Effector memory CD8-positive, alpha-beta T cell (primary cell): Measurements from ENCODE around the gene OR2A12.

Experiments
- ATAC-seq: fragments of 150-1000 bp; cut with Tn5 transposase; replicated peaks from 2 replicates; pipeline ENCODE4 v1.10.0; 2021; ENCODE audit warnings: mild to moderate bottlenecking, moderate library complexity
- DNase-seq, 3 experiments: peaks; one replicate each; pipeline ENCODE4 v3.0.0; 2021
- H3K27ac Mint-ChIP-seq, 2 donors: one replicate each; pipeline ENCODE4 v1.8.0; 2022; ENCODE audit warnings: mild to moderate bottlenecking in 2 of 2, mixed read lengths in 2 of 2, moderate library complexity in 2 of 2
- H3K27me3 Mint-ChIP-seq, 2 donors: one replicate each; pipeline ENCODE4 v1.8.0; 2022; ENCODE audit warnings: mixed read lengths in 2 of 2
- H3K36me3 Mint-ChIP-seq: one replicate; pipeline ENCODE4 v1.8.0; 2022; ENCODE audit warnings: mild to moderate bottlenecking, moderate library complexity, mixed read lengths; ENCODE audit not compliant: insufficient read depth
- H3K4me1 Mint-ChIP-seq, 2 donors: one replicate each; pipeline ENCODE4 v1.8.0; 2022; ENCODE audit warnings: low read depth in 2 of 2, mixed read lengths in 2 of 2
- H3K4me3 Mint-ChIP-seq, 2 donors: one replicate each; pipeline ENCODE4 v1.8.0; 2022; ENCODE audit warnings: mild to moderate bottlenecking in 2 of 2, mixed read lengths in 2 of 2, moderate library complexity in 2 of 2
- H3K9me3 Mint-ChIP-seq, 2 donors: one replicate each; pipeline ENCODE4 v1.8.0; 2022; ENCODE audit warnings: mixed read lengths in 2 of 2

The OR2A12 gene

DNA sequence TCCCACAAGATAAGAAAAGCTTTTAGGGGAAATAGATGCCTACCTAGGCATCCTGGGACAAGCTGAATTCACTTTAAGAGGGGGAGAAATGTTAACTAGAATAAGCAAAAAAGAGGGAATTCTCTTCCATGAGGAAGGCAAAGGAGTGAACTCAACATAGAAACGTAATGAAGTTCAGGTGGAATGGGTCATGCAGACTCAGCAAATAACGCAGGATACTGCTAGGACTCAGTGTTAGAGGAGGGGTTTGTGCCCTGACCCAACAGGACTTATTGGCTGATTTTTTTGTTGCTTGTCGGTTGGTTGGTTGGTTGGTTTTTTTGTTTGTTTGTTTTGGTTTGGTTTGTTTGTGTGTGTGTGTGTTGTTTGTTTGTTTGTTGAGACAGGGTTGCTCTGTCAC lies 46.2 kb downstream of the OR2A12 start:
- Mint-ChIP-seq H3K4me1 (peaks cover 0 to 2% of the 10 kb centered on the region in 2 donors), H3K27me3 (peaks cover 11 to 27% of the 10 kb centered on the region in 2 donors), H3K4me3 (no peak overlapping the region), H3K9me3 (no peaks in the 10 kb centered on the region), H3K27ac (no peak overlapping the region), H3K36me3 (no peaks in the 10 kb centered on the region)
- no peak for DNase-seq
- ATAC-seq, result no peak

DNA sequence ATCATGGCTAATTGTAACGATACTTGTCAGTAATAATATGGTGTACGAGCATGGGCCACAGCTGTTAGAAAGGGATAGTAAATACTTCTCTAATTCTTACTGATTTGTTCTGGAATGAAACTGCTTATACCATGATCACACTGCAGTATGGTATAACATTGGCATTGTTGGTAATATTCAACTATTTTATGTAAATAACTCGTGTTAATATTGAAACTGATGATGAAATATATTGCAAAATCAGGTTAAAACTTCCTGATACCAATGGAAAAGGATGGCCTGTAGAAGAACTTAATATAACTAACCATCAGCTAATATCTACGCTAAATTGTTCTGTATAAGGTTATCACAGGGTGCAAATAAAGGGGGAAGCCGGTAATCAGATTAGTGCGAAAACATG lies 47.2 kb downstream of the OR2A12 start:
- Mint-ChIP-seq H3K4me1 (no peaks in the 10 kb centered on the region), H3K27ac (no peak overlapping the region), H3K36me3 (no peaks in the 10 kb centered on the region), H3K27me3 (peaks cover 11 to 27% of the 10 kb centered on the region in 2 donors), H3K4me3 (no peak overlapping the region), H3K9me3 (no peaks in the 10 kb centered on the region)
- no peak for DNase-seq
- no peak for ATAC-seq

DNA sequence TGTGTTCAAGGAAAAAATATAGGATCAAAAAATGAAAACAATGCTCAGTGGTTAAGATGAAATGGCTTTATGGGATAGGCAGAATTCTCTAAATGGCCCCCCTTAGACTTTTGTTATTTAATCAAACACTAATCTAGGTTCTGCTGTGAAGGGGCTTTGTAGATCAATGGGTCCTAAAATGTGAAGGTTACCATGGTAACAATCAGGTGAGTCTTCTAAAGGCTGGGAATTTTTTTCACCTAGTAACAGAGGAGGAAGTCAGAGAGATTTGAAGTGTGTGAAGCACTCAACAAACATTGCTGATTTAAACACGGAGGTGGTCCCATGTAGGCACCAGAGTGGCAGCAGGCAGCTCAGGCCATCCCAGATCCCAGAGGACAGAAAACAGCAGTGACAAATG lies 48.0 kb downstream of the OR2A12 start:
- Mint-ChIP-seq H3K27ac (no peak overlapping the region), H3K27me3 (peaks cover 8 to 24% of the 10 kb centered on the region in 2 donors), H3K4me3 (no peak overlapping the region), H3K36me3 (no peaks in the 10 kb centered on the region), H3K4me1 (no peaks in the 10 kb centered on the region), H3K9me3 (no peaks in the 10 kb centered on the region)
- DNase-seq (no peak), ATAC-seq (no peak)

DNA sequence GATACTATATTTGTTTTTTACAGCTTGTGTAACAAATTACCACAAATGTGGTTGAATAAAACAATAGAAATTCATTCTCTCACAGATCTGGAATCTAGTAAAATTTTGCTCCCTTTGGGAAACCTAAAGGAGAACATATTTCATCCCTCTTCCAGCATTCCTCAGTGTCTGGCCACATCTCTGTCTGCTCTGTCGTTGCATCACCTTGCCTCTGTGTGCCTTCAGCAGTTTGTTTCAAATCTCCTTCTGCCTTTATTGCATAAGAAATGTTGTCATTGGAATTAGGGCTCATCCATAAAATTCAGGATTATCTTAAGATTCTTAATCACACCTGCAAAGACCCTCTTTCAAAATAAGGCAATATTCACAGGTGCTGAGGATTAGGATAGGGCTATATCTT lies 51.4 kb downstream of the OR2A12 start:
- H3K36me3 Mint-ChIP-seq, result no peaks in the 10 kb centered on the region
- no peak overlapping the region for H3K4me3 Mint-ChIP-seq
- DNase-seq, result no peak
- H3K9me3 Mint-ChIP-seq, result no peaks in the 10 kb centered on the region
- ATAC-seq, result no peak
- H3K27ac Mint-ChIP-seq, result no peak overlapping the region
- peaks cover 7 to 13% of the 10 kb centered on the region in 2 donors for H3K27me3 Mint-ChIP-seq
- no peaks in the 10 kb centered on the region for H3K4me1 Mint-ChIP-seq

- Mint-ChIP-seq H3K27ac (no peak overlapping the region), H3K27me3 (peaks cover 10% of the 10 kb centered on the region in 2 donors), H3K9me3 (peaks cover 0 to 3% of the 10 kb centered on the region in 2 donors), H3K4me3 (no peak overlapping the region), H3K36me3 (no peaks in the 10 kb centered on the region), H3K4me1 (no peaks in the 10 kb centered on the region)
- ATAC-seq, result no peak
- no peak for DNase-seq
These were observed 56.1 kb downstream of the OR2A12 start for GRCh38 chr7:144142187-144142586.

GRCh38 chr7:144144426-144144825 lies 58.3 kb downstream of the OR2A12 start:
- Mint-ChIP-seq H3K27ac (no peak overlapping the region), H3K27me3 (peaks cover 10% of the 10 kb centered on the region in 2 donors), H3K9me3 (peaks cover 8 to 10% of the 10 kb centered on the region in 2 donors), H3K4me3 (no peak overlapping the region), H3K4me1 (no peaks in the 10 kb centered on the region), H3K36me3 (no peaks in the 10 kb centered on the region)
- DNase-seq (no peak), ATAC-seq (no peak)

DNA sequence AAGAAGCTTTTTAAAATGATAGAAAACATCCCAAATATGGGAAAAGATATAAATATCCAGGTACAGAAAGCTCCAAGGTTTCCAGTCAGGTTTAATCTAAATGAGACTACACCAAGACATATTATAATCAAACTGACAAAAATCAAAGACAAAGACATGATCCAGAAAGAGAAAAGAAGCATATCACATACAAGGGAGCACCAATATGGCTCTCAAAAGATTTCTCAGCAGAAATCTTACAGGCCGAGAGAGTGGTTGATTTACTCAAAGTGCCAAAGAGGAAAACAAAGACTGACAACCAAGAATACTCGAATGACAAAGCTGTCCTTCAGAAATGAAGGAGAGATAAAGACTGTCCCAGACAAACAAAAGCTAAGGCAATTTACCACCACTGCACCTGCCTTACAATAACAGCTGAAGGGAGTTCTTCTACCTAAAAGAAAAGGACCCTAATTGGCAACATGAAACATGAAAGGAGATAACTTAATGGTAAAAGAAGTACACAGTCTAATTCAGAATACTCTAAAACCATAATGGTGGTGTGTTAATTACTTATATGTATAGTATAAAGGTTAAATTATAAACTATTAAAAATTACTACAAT lies 62.2 kb downstream of the OR2A12 start:
- Mint-ChIP-seq H3K27me3 (peaks cover 0 to 23% of the 10 kb centered on the region in 2 donors), H3K4me1 (no peaks in the 10 kb centered on the region), H3K27ac (no peak overlapping the region), H3K9me3 (peaks cover 10 to 14% of the 10 kb centered on the region in 2 donors), H3K36me3 (no peaks in the 10 kb centered on the region), H3K4me3 (no peak overlapping the region)
- ATAC-seq (no peak), DNase-seq (no peak)
